Central memory CD8-positive, alpha-beta T cell (primary cell): ENCODE data around the gene CTAGE1.

Source experiments
- ATAC-seq: fragments of 150-1000 bp; cut with Tn5 transposase; replicated peaks from 2 replicates; pipeline ENCODE4 v1.10.0; 2022; ENCODE audit warnings: mild to moderate bottlenecking, moderate FRiP score, moderate number of reproducible peaks; ENCODE audit not compliant: poor library complexity, severe bottlenecking; ENCODE audit errors: extremely low read depth
- DNase-seq, 2 donors: peaks; one replicate each; pipeline ENCODE4 v3.0.0; 2021; ENCODE audit warnings: low spot score in 2 of 2
- H3K27ac Mint-ChIP-seq: one replicate; pipeline ENCODE4 v1.8.0; 2022; ENCODE audit warnings: low read depth, mild to moderate bottlenecking, moderate library complexity, mixed read lengths
- H3K27me3 Mint-ChIP-seq: one replicate; pipeline ENCODE4 v1.8.0; 2022; ENCODE audit warnings: mixed read lengths
- H3K36me3 Mint-ChIP-seq: one replicate; pipeline ENCODE4 v1.8.0; 2022; ENCODE audit warnings: mild to moderate bottlenecking, moderate library complexity, mixed read lengths; ENCODE audit not compliant: insufficient read depth
- H3K4me1 Mint-ChIP-seq: one replicate; pipeline ENCODE4 v1.8.0; 2022; ENCODE audit warnings: mixed read lengths
- H3K4me3 Mint-ChIP-seq: one replicate; pipeline ENCODE4 v1.8.0; 2022; ENCODE audit warnings: mild to moderate bottlenecking, moderate library complexity, mixed read lengths
- H3K9me3 Mint-ChIP-seq: one replicate; pipeline ENCODE4 v1.8.0; 2022; ENCODE audit warnings: mixed read lengths

Gene CTAGE1

GRCh38 chr18:22370414-22370813 lies 47.3 kb downstream of the CTAGE1 start:
- H3K9me3 Mint-ChIP-seq: no peaks in the 10 kb centered on the region
- no peak overlapping the region for H3K4me3 Mint-ChIP-seq
- peaks cover 6% of the 10 kb centered on the region for H3K4me1 Mint-ChIP-seq
- no peak overlapping the region for H3K27ac Mint-ChIP-seq
- no peak for DNase-seq
- no peaks in the 10 kb centered on the region for H3K36me3 Mint-ChIP-seq
- peaks cover 6% of the 10 kb centered on the region for H3K27me3 Mint-ChIP-seq
- no peak for ATAC-seq

GRCh38 chr18:22368021-22368420 lies 49.7 kb downstream of the CTAGE1 start:
- H3K36me3 Mint-ChIP-seq: no peaks in the 10 kb centered on the region
- H3K27ac Mint-ChIP-seq: no peak overlapping the region
- no peaks in the 10 kb centered on the region for H3K9me3 Mint-ChIP-seq
- ATAC-seq (no peak), DNase-seq (no peak)
- H3K27me3 Mint-ChIP-seq: peaks cover 6% of the 10 kb centered on the region
- H3K4me3 Mint-ChIP-seq: no peak overlapping the region
- H3K4me1 Mint-ChIP-seq: peaks cover 7% of the 10 kb centered on the region

GRCh38 chr18:22367303-22367702 lies 50.4 kb downstream of the CTAGE1 start:
- DNase-seq: no peak
- Mint-ChIP-seq H3K27ac (no peak overlapping the region), H3K9me3 (no peaks in the 10 kb centered on the region), H3K4me1 (peaks cover 7% of the 10 kb centered on the region), H3K36me3 (no peaks in the 10 kb centered on the region), H3K27me3 (peaks cover 6% of the 10 kb centered on the region), H3K4me3 (no peak overlapping the region)
- ATAC-seq: no peak

GRCh38 chr18:22363867-22364463 lies 53.8 kb downstream of the CTAGE1 start:
- no peaks in the 10 kb centered on the region for H3K27me3 Mint-ChIP-seq
- H3K4me1 Mint-ChIP-seq: peaks cover 7% of the 10 kb centered on the region
- no peaks in the 10 kb centered on the region for H3K36me3 Mint-ChIP-seq
- ATAC-seq (peak; percentile 56), DNase-seq (no peak)
- no peak overlapping the region for H3K27ac Mint-ChIP-seq
- H3K9me3 Mint-ChIP-seq: no peaks in the 10 kb centered on the region
- H3K4me3 Mint-ChIP-seq: no peak overlapping the region
